GM12878 (cell line): ENCODE results near the gene ABCG5. TPM values are rescaled to one million over a fixed set of nuclear protein-coding genes. Genes with fewer than 3 reads are reported as not detected.

Experiments
- ATAC-seq: fragments of 200-7000 bp; cut with Tn5 transposase; 3 replicates; pipeline ENCODE4 v1.9.1; 2020; ENCODE audit warnings: mild to moderate bottlenecking, moderate library complexity
- BruUV-seq: library from RNA; stranded (reverse); fragments of 400-500 nt; replicated peaks from 2 replicates; lab custom pipeline; 2021; lab: Mats Ljungman, UMichigan
- CTCF ChIA-PET: fragments of 300-600 bp; sonication (Branson Sonifier 250); formaldehyde crosslinking; extraction: SDS; loops from one replicate; lab custom pipeline; 2021; ENCODE audit warnings: inconsistent platforms; lab: Yijun Ruan, JAX
- POLR2A ChIA-PET: fragments of 350-600 bp; formaldehyde crosslinking; extraction: SDS; loops from one replicate; lab custom pipeline; 2021; ENCODE audit warnings: inconsistent platforms; lab: Charles Lee
- RAD21 ChIA-PET: fragments of 300-600 bp; sonication (Branson Sonifier 250); formaldehyde crosslinking; loops from one replicate; lab custom pipeline; 2023; ENCODE audit warnings: antibody characterized with exemption; ENCODE audit not compliant: unreplicated experiment; lab: Charles Lee
- SMC1A ChIA-PET: fragments of 300-600 bp; sonication (Branson Sonifier 250); formaldehyde crosslinking; loops from one replicate; lab custom pipeline; 2023; ENCODE audit not compliant: unreplicated experiment, uncharacterized antibody; lab: Charles Lee
- DNase-seq: peaks from one replicate; pipeline ENCODE4 v3.0.0-alpha.2; 2011; ENCODE audit warnings: low read depth, low spot score
- FAIRE-seq: peaks from 3 replicates; lab custom pipeline; 2011; peaks lifted over from hg19 to GRCh38; lab: Jason Lieb, UNC
- H2AFZ ChIP-seq: 2 replicates; pipeline ENCODE4 v1.6.0; 2011; ENCODE audit warnings: low read depth, low read length, control low read depth; ENCODE audit not compliant: control insufficient read depth
- H3K27ac ChIP-seq: 2 replicates; pipeline ENCODE4 v1.5.1; 2011; ENCODE audit warnings: control low read depth; ENCODE audit not compliant: control insufficient read depth, insufficient read depth
- H3K27me3 ChIP-seq, 2 experiments: replicated peaks in 1 of 2; 2 replicates each; pipeline versions ENCODE4 v1.6.0 to v1.6.1; 2011; ENCODE audit warnings: low read length in 1 of 2; ENCODE audit not compliant: control insufficient read depth in 2 of 2, insufficient read depth in 2 of 2
- H3K36me3 ChIP-seq, 2 experiments: 2 replicates each; pipeline ENCODE4 v1.5.1; 2011; ENCODE audit warnings: low read length in 1 of 2; ENCODE audit not compliant: control insufficient read depth in 2 of 2, insufficient read depth in 2 of 2
- H3K4me1 ChIP-seq: 2 replicates; pipeline ENCODE4 v1.6.1; 2011; ENCODE audit warnings: mild to moderate bottlenecking, low read length, moderate library complexity, mixed read lengths; ENCODE audit not compliant: control insufficient read depth, insufficient read depth
- H3K4me2 ChIP-seq: 2 replicates; pipeline ENCODE4 v1.6.0; 2011; ENCODE audit warnings: control low read depth; ENCODE audit not compliant: control insufficient read depth, insufficient read depth
- H3K4me3 ChIP-seq: fragments of 200-600 bp; sonication (generic); 2 replicates; pipeline ENCODE4 v1.5.1; 2016
- H3K79me2 ChIP-seq: 2 replicates; pipeline ENCODE4 v1.6.0; 2011; ENCODE audit warnings: low read length; ENCODE audit not compliant: control insufficient read depth, insufficient read depth
- H3K9ac ChIP-seq: 2 replicates; pipeline ENCODE4 v1.8.0; 2011; ENCODE audit warnings: low read length, control low read depth, mixed read lengths; ENCODE audit not compliant: control insufficient read depth, insufficient read depth
- H3K9me3 ChIP-seq: replicated peaks from 3 replicates; pipeline ENCODE4 v1.5.1; 2011; ENCODE audit warnings: mild to moderate bottlenecking, low read length; ENCODE audit not compliant: control insufficient read depth, insufficient read depth
- H4K20me1 ChIP-seq: 2 replicates; pipeline ENCODE4 v1.6.0; 2011; ENCODE audit not compliant: control insufficient read depth, insufficient read depth
- ATF2 ChIP-seq: IDR thresholded peaks from 2 replicates; pipeline ENCODE4 v1.6.1; 2012; ENCODE audit warnings: low read length, inconsistent platforms
- CREM ChIP-seq: IDR thresholded peaks from 2 replicates; pipeline ENCODE4 v1.6.1; 2014; ENCODE audit warnings: antibody characterized with exemption, low read depth
- CUX1 ChIP-seq: IDR thresholded peaks from 2 replicates; pipeline ENCODE4 v1.6.1; 2012; ENCODE audit warnings: improper control_type of control experiment, low read depth, low read length; ENCODE audit not compliant: insufficient replicate concordance
- E4F1 ChIP-seq: fragments of 450-650 bp; IDR thresholded peaks from 2 replicates; pipeline ENCODE4 v1.6.1; 2018; ENCODE audit warnings: borderline replicate concordance, mild to moderate bottlenecking; ENCODE audit not compliant: partially characterized antibody
- EP300 ChIP-seq, 2 experiments: fragments of 150-350 bp in 1 of 2; IDR thresholded peaks; 2 replicates each; pipeline ENCODE4 v1.6.1; 2011 to 2012; ENCODE audit warnings: low read depth in 2 of 2, low read length in 2 of 2, borderline replicate concordance in 1 of 2, improper control_type of control experiment in 1 of 2, inconsistent platforms in 1 of 2; ENCODE audit not compliant: control insufficient read depth in 1 of 2
- FOS ChIP-seq: IDR thresholded peaks from 3 replicates; pipeline ENCODE4 v1.6.1; 2011; ENCODE audit warnings: borderline replicate concordance; ENCODE audit not compliant: insufficient read length; ENCODE audit errors: extremely low read depth
- HDAC2 ChIP-seq: fragments of 200-600 bp; sonication (generic); IDR thresholded peaks from 2 replicates; pipeline ENCODE4 v1.6.1; 2017
- KAT2A ChIP-seq: conservative IDR thresholded peaks from 2 replicates; pipeline ENCODE4 v1.6.1; 2011; ENCODE audit warnings: low read depth, low read length; ENCODE audit not compliant: control insufficient read depth
- MXI1 ChIP-seq: fragments of 150-350 bp; IDR thresholded peaks from 2 replicates; pipeline ENCODE4 v1.6.1; 2011; ENCODE audit warnings: low read depth, mild to moderate bottlenecking, inconsistent platforms, low read length, improper control_type of control experiment
- MYB ChIP-seq: fragments of 150-350 bp; IDR thresholded peaks from 2 replicates; pipeline ENCODE4 v1.6.1; 2014; ENCODE audit warnings: mild to moderate bottlenecking, low read depth, low read length, borderline replicate concordance
- NR2C2 ChIP-seq: IDR thresholded peaks from 2 replicates; pipeline ENCODE4 v1.6.1; 2011; ENCODE audit warnings: borderline replicate concordance, low read depth; ENCODE audit not compliant: control insufficient read depth, insufficient read length
- POU2F2 ChIP-seq: IDR thresholded peaks from 3 replicates; pipeline ENCODE4 v1.6.1; 2011; ENCODE audit warnings: low read depth, mild to moderate bottlenecking, low read length, borderline replicate concordance
- RELA ChIP-seq: fragments of 450-650 bp; IDR thresholded peaks from 2 replicates; pipeline ENCODE4 v1.8.0; 2014; ENCODE audit warnings: borderline replicate concordance; ENCODE audit not compliant: partially characterized antibody
- SIN3A ChIP-seq: IDR thresholded peaks from 2 replicates; pipeline ENCODE4 v1.6.1; 2012; ENCODE audit warnings: low read depth, low read length, improper control_type of control experiment
- TCF7 ChIP-seq: IDR thresholded peaks from 2 replicates; pipeline ENCODE4 v1.6.1; 2014; ENCODE audit warnings: antibody characterized with exemption, borderline replicate concordance
- ZBED1 ChIP-seq: IDR thresholded peaks from 2 replicates; pipeline ENCODE4 v1.6.1; 2016; ENCODE audit warnings: borderline replicate concordance
- WGBS: methylation state at CpG from one replicate; pipeline ENCODE4 v1.1.6; 2016; ENCODE audit warnings: low lambda C conversion rate; ENCODE audit not compliant: insufficient replicate concordance, insufficient coverage; ENCODE audit errors: missing lambda C conversion rate; 5-methylcytosine and 5-hydroxymethylcytosine counted together
- in situ Hi-C: fragments of 300-500 bp; cut with MboI; formaldehyde crosslinking; loops from 9 replicates; pipeline ENCODE4 v1.14.3; 2018; ENCODE audit warnings: mixed read lengths
- intact Hi-C: fragments of 100-400 bp; cut with micrococcal nuclease; formaldehyde crosslinking; loops from one replicate; pipeline ENCODE4 v1.14.2; 2022; ENCODE audit not compliant: unreplicated experiment
- polyA plus RNA-seq, 11 experiments: library from polyadenylated mRNA; depleted of rRNA in 4 of 11; unstranded in 6 of 11; stranded (reverse) in 5 of 11; fragments of >200 nt; fragmentation: Nextera tagmentation in 4 of 11; fragmentation: Illumina TruSeq in 1 of 11; extraction: Ambion mirVana in 4 of 11; extraction: Trizol in 1 of 11; gene quantifications; 1 replicate in 1 of 11; 2 replicates in 10 of 11; pipeline versions ENCODE4 v1.2.1 to v1.2.3, GENCODE V29; 2011 to 2016; ENCODE audit warnings: inconsistent platforms in 2 of 11, missing spikeins in 2 of 11, low read depth in 1 of 11
- total RNA-seq, 4 experiments: library from RNA; depleted of rRNA in 3 of 4; stranded (reverse); fragments of >200 nt in 3 of 4; fragmentation: Illumina TruSeq in 1 of 4; extraction: Trizol in 1 of 4; gene quantifications; 2 replicates each; pipeline versions ENCODE4 v1.2.1 to v1.2.3, GENCODE V29; 2013 to 2021

ABCG5 gene
- total and polyA plus RNA-seq, 10 of the 15 experiments (the other 5 are each of a cell fraction or from before 2014, with no cell fraction given): not detected

- no peaks in the 10 kb centered on the region for H3K27me3 ChIP-seq
- H3K27ac ChIP-seq: no peak overlapping the region
- no peak for FAIRE-seq
Measured at GRCh38 chr2:43803113-43803512, 35.5 kb downstream of the ABCG5 start.

More at GRCh38 chr2:43803113-43803512, 35.5 kb downstream of the ABCG5 start:
- DNase-seq: no peak
- H3K79me2 ChIP-seq: no peaks in the 10 kb centered on the region
- H3K9ac ChIP-seq: no peak overlapping the region
- intact Hi-C loops: no loop called here
- no peak overlapping the region for H2AFZ ChIP-seq
- H4K20me1 ChIP-seq: no peaks in the 10 kb centered on the region
- ATAC-seq: no peak
- H3K4me2 ChIP-seq: no peak overlapping the region
- TF ChIP-seq CREM (no peak), SIN3A (no peak), HDAC2 (no peak), POU2F2 (no peak), RELA (no peak), FOS (no peak), CUX1 (no peak), MXI1 (no peak), MYB (no peak), TCF7 (no peak), ATF2 (no peak), E4F1 (no peak), KAT2A (no peak), NR2C2 (no peak), ZBED1 (no peak), EP300 (IDR thresholded peaks at IDR 0.05; ENCODE audit: borderline replicate concordance in 1 of 2, control insufficient read depth in 1 of 2, low read depth in 2 of 2, low read length in 2 of 2) (no peak)
- H3K4me1 ChIP-seq: no peaks in the 10 kb centered on the region
- no peaks in the 10 kb centered on the region for H3K9me3 ChIP-seq
- ChIA-PET POLR2A (no interaction called here), CTCF (no interaction called here), RAD21 (no interaction called here), SMC1A (no interaction called here)
- no peak overlapping the region for H3K4me3 ChIP-seq
- no peaks in the 10 kb centered on the region; a peak in 1 of 4 replicates for H3K36me3 ChIP-seq
- in situ Hi-C loops: no loop called here
- BruUV-seq: no TSS peak
- 94% methylated on average over 1 of the region's 1 CpG for WGBS
